KOPT-K1 (cell line): ENCODE measurements around the gene SMYD5.
"Not testable (repeated sequence)": the region's sequence is repeated elsewhere in the genome, so short reads cannot be mapped to it uniquely, and the experiment has no call there.

ENCODE experiments used
- H3K27ac ChIP-seq: fragments of 200-600 bp; sonication (generic); 2 replicates; pipeline ENCODE4 v1.5.1; 2016; ENCODE audit warnings: antibody characterized with exemption, mild to moderate bottlenecking, low read depth, low read length; ENCODE audit not compliant: poor library complexity, severe bottlenecking
- H3K36me3 ChIP-seq: fragments of 200-600 bp; sonication (generic); 2 replicates; pipeline ENCODE4 v1.5.1; 2017; ENCODE audit warnings: antibody characterized with exemption, mild to moderate bottlenecking, low read length, moderate library complexity; ENCODE audit not compliant: insufficient read depth
- H3K9me3 ChIP-seq: fragments of 200-600 bp; sonication (generic); 2 replicates; pipeline ENCODE4 v1.5.1; 2017; ENCODE audit warnings: antibody characterized with exemption, low read length, mild to moderate bottlenecking; ENCODE audit not compliant: insufficient read depth, poor library complexity, severe bottlenecking

SMYD5 gene

GRCh38 chr2:73258186-73258912 lies 44.3 kb downstream of the SMYD5 start:
- Histone ChIP-seq H3K27ac (no peak overlapping the region), H3K36me3 (peaks cover 89% of the 10 kb centered on the region), H3K9me3 (no peaks in the 10 kb centered on the region)

- Histone ChIP-seq H3K27ac (no peak overlapping the region), H3K36me3 (peaks cover 89% of the 10 kb centered on the region), H3K9me3 (no peaks in the 10 kb centered on the region)
Observed at GRCh38 chr2:73258913-73259215, 44.8 kb downstream of the SMYD5 start.

- Histone ChIP-seq H3K36me3 (peaks cover 89% of the 10 kb centered on the region), H3K27ac (no peak overlapping the region), H3K9me3 (no peaks in the 10 kb centered on the region)
Observed at GRCh38 chr2:73259276-73259675, 45.2 kb downstream of the SMYD5 start.

DNA sequence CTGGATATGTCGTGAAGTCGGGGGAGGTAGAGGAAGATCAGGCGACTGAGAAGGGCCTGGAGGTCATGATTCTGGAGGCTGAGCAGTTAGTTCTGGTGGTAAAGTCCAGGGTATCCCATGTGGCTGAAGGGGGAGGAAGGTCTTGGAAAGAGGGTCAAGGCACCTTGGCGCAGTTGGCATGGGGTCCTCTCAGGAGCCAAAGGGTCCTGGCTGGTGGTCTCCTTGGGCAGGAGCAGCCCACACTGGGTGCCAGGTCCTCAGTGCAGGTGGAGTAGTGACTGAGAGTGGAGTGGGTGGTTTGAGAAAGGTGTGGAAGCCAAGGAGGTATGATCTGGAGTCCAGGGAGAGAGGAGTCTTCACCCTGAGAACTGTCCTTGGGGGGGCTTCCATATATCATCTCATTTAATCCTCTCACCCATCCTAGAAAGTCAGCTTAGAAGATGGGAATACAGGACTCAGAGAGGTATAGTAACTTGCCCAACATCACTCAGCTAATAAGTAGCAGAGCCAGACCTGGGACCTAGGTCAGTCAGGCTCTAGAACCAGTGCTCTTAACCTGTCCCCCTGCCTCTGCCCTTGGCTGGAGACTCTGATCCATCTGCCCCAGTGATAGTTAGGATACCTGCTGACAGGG lies 45.8 kb downstream of the SMYD5 start:
- H3K27ac ChIP-seq, result no peak overlapping the region
- H3K9me3 ChIP-seq, result no peaks in the 10 kb centered on the region
- peaks cover 89% of the 10 kb centered on the region for H3K36me3 ChIP-seq

DNA sequence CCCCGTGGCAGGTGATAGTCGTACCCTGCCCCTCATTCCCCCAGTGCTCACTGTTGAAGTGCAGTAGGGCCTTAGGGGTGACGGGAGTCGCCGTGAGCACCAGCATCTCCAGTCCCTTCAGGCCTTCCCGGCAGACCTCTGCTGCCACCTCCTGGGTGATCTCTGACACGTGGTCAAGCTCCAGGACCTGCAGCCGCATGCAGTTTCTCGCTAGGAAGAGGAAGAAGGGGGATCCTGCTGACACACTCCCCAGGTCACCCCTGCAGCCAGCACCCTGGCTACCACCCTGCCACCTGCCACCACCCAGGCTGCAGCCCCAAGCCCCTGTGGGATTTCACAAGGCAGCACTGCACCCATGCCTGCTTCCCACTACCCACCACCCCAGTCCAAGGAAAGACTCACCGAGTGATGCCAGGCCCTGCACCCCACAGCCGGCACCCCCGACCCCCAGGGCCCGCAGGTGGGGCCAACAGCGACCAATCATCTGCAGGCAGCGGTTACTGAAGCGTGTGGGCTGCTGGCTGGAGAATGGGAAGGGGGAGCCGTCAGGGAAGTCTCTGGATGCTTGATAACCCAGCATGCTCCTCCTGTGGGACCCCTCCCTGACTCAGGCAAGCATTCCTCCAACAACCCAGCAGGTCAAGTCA lies 46.4 kb downstream of the SMYD5 start:
- Histone ChIP-seq H3K9me3 (no peaks in the 10 kb centered on the region), H3K36me3 (peaks cover 89% of the 10 kb centered on the region), H3K27ac (no peak overlapping the region)

- H3K36me3 ChIP-seq, result peaks cover 90% of the 10 kb centered on the region
- no peaks in the 10 kb centered on the region for H3K9me3 ChIP-seq
- no peak overlapping the region for H3K27ac ChIP-seq
Observed at GRCh38 chr2:73262108-73262651, 48.1 kb downstream of the SMYD5 start.

DNA sequence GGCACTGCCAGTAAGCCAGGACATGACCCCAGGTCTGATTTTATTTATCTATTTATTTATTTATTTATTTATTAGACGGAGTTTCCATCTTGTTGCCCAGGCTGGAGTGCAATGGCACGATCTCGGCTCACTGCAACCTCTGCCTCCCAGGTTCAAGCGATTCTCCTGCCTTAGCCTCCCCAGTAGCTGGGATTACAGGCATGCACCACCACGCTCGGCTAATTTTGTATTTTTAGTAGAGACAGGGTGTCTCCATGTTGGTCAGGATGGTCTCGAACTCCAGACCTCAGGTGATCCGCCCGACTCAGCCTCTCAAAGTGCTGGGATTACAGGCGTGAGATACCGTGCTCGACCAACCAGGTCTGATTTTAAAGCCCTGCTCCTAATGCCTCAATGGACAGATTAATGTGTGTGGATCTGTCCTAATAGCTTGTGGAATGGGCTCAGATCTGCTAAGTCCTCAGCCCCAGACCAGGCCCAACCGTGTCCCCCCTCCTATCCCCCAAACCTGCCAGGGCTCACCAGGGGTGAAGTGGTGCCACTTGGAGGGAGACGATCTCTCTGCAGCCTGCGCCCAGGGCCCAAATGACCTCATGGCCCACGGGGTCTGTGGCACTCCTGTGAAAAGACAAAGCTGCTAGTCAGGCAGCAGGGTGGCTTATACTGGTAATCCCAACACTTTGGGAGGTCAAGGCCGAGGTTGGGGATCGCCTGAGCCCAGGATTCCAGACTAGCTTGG lies 48.8 kb downstream of the SMYD5 start:
- H3K27ac ChIP-seq, H3K9me3 ChIP-seq: not testable (repeated sequence)
- H3K36me3 ChIP-seq, result peaks cover 95% of the 10 kb centered on the region

- Histone ChIP-seq H3K9me3 (no peaks in the 10 kb centered on the region), H3K36me3 (peaks cover 95% of the 10 kb centered on the region), H3K27ac (no peak overlapping the region)
Observed at GRCh38 chr2:73263540-73264331, 49.7 kb downstream of the SMYD5 start.

- H3K9me3 ChIP-seq, result no peaks in the 10 kb centered on the region
- peaks cover 92% of the 10 kb centered on the region for H3K36me3 ChIP-seq
Observed at GRCh38 chr2:73264332-73264606, 50.2 kb downstream of the SMYD5 start.

DNA sequence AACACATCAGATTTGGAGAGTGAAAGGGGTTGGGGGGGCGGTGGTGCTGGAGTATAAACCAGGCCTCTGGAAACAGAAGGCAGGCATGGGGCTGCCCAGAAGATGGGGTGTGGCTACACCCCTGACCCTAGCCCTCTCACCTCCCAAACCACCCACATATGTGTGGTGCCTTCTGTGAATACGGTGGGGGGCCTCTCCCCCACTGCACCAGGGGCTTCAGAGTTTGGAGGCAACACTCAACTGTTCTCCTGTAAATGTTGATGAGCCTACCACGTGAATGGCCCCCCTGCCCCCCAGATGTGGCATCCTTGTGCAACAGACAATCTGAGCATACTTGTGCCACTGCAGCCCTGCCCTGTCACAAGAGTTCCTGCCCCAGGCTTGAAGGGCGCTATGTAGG lies 50.7 kb downstream of the SMYD5 start:
- Histone ChIP-seq H3K27ac (no peak overlapping the region), H3K36me3 (peaks cover 87% of the 10 kb centered on the region), H3K9me3 (no peaks in the 10 kb centered on the region)

More at GRCh38 chr2:73264332-73264606, 50.2 kb downstream of the SMYD5 start:
- H3K27ac ChIP-seq, result no peak overlapping the region

GRCh38 chr2:73265298-73266060 lies 51.4 kb downstream of the SMYD5 start:
- peaks cover 80% of the 10 kb centered on the region for H3K36me3 ChIP-seq

GRCh38 chr2:73266061-73266901 lies 52.2 kb downstream of the SMYD5 start:
- Histone ChIP-seq H3K9me3 (no peaks in the 10 kb centered on the region), H3K27ac (no peak overlapping the region), H3K36me3 (peaks cover 73% of the 10 kb centered on the region)

More at GRCh38 chr2:73265298-73266060, 51.4 kb downstream of the SMYD5 start:
- no peaks in the 10 kb centered on the region for H3K9me3 ChIP-seq
- H3K27ac ChIP-seq, result no peak overlapping the region

DNA sequence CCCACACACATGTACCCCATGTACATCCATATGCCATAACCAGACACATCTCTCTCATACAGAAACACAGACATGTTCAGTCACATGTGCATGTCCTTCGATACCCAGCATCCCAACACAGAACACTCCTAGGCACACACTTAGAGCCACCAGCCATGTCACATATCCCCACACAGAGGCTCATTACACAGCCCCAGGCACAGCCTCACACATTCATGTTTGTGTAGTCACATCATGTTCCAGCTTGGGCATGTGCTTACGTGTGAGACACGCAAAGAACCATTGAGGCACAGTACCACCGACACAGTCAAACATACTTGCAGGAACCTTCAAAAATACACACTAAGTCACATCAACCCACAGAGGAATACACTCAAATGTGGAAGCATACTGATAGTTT lies 53.0 kb downstream of the SMYD5 start:
- Histone ChIP-seq H3K36me3 (peaks cover 68% of the 10 kb centered on the region), H3K9me3 (no peaks in the 10 kb centered on the region)

More for the DNA sequence above, 53.0 kb downstream of the SMYD5 start:
- no peak overlapping the region for H3K27ac ChIP-seq
